Neural cell (in vitro differentiated cells): ENCODE data around the gene SKAP1.

Experiments
- POLR2AphosphoS5 ChIP-seq: IDR thresholded peaks from 2 replicates; pipeline ENCODE4 v1.6.1; 2012
- TAF1 ChIP-seq: IDR thresholded peaks from 2 replicates; pipeline ENCODE4 v1.6.1; 2012; ENCODE audit warnings: low read depth
- TF ChIP-seq, protein P1 (sequence below): fragments of 450-650 bp; IDR thresholded peaks from 2 replicates; pipeline ENCODE4 v1.5.1; 2014; ENCODE audit warnings: antibody characterized with exemption, mild to moderate bottlenecking, moderate library complexity; ENCODE audit not compliant: poor library complexity, severe bottlenecking

DNA sequence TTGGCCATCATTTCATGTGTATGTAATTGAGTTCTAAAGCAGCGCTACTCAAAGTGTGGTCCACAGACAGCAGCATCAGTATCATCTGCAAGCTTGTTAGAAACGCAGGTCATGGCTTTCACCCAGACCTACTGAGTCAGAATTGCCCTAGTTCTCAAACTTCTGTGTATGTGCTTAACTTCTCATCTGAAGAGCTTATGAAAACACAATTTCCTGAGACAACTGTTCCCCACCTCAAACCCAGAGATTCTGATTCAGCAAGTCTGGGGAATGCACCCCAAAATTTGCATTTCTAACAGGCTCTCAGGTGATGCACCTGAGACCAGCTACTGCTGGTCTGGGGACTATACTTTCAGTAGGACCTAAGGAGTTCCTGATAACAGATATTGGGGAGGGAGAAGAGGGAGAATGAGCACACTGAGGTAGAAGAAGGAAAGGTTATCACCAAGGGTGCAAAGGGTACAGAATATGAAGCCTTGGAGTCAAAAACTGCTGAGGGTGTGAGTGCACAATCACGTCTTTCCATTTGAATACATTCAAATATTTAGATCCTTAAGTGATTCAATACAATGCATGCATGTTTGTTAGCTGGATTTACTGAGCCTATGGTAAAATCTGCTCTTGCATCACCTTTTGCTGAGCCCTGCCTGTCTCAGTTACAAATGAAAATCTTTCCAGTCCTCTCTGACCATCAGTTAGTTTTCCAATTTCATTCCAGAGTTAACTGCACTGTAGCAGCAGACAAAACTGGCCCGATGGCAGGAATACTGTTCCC, 29.2 kb upstream of the SKAP1 start:
- TF ChIP-seq, protein P1, sequence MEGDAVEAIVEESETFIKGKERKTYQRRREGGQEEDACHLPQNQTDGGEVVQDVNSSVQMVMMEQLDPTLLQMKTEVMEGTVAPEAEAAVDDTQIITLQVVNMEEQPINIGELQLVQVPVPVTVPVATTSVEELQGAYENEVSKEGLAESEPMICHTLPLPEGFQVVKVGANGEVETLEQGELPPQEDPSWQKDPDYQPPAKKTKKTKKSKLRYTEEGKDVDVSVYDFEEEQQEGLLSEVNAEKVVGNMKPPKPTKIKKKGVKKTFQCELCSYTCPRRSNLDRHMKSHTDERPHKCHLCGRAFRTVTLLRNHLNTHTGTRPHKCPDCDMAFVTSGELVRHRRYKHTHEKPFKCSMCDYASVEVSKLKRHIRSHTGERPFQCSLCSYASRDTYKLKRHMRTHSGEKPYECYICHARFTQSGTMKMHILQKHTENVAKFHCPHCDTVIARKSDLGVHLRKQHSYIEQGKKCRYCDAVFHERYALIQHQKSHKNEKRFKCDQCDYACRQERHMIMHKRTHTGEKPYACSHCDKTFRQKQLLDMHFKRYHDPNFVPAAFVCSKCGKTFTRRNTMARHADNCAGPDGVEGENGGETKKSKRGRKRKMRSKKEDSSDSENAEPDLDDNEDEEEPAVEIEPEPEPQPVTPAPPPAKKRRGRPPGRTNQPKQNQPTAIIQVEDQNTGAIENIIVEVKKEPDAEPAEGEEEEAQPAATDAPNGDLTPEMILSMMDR: no peak
- TF ChIP-seq POLR2AphosphoS5 (no peak), TAF1 (no peak)
